NCI-H69 (cell line): Measurements from ENCODE around the gene KRT75.

Source experiments
- DNase-seq: peaks from one replicate; lab custom pipeline; 2025; lab: John Stamatoyannopoulos, UW

The KRT75 gene

GRCh38 chr12:52391618-52392002, 42.6 kb downstream of the KRT75 start:
- DNase-seq: peak; percentile 94

DNA sequence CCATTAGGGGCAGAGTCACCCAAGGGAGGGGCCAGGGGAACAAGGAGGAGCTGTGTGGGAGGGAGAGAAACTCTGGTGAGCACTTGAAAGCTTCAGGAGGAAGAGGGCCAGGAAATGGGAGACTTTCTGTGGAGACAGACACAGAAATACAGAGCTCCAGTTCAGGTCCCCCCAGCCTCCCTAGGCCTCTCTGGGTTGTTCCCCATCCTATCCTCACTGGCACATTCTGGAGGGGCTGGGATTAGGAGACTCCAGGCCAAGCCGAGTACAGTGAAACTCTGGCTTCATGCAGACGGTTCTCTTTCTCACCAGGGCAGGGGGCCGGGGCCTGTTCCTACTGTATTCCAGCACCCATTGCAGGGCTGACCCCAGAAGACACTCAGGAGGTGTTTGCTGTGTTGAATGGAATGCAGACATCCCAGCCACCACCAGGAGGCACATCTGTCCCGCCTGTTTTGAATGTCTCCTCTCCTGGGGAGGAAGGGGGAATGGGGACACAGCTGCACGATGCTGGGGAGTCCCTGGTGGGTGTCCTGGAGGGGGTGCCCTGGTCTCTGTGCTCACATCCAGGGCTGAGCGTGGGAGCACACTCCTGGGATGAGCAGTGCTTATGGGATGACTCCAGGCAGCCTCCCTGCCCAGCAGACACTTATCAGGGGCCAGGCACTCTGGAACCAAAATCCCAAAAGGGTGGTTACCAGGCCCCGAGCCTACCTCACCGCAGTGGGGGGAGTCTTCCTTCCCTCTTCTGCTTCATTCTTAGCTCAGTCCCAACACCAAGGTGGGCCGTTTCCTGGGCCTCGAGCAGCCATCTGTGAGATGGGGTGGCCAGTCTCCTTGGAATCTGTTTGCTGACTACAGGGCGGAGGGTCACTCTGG, 43.2 kb downstream of the KRT75 start:
- DNase-seq: peak; percentile 31

GRCh38 chr12:52389313-52390207, 44.6 kb downstream of the KRT75 start:
- DNase-seq: no peak

GRCh38 chr12:52387859-52388258, 46.3 kb downstream of the KRT75 start:
- DNase-seq: no peak

DNA sequence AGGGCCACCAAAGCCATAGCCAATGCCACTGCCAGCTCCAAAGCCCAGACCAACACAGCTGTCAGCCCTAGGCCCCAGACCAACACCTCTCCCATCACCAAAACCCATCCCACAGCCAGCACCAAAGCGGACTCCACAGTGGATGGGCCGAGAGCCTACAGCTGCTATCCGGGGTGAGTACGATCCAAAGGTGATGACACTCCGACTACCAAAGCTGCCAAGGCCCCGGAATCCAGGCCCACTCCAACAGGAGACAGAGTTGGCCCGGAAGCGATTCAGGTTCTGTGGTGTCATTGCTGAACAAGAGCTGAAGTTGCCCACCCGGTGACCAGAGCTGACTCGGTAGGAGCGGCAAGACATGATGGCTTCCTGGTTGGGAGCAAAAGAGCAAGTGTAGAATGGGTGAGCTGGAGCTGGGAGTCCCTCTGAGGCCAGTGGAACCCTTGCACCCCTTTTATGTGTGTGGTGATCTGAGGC, 48.9 kb downstream of the KRT75 start, which contains the start of gene KRT84:
TSS of gene KRT84 (minus strand) at position 427 of the 477 bp plus-strand sequence. CDS start at position 360, 67 bp downstream.
- no peak for DNase-seq

DNA sequence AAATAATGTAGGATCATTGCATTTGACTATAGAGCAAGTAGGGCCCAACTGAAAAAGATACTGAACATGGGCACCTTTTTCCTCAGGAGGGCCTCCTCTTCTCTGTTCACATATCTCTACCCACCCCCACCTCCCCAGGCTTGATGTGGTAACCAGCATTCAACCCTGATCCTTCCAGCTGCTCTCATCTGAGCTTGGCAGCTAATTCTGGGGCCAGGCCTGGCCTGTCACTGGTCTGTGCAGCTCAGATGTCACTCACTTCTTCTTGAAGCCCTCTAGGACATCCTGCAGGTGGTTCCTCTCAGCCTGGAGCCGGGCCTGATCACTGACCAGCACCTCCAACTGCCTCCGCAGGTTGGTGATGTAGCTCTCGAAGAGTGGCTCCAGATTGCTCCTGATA, 50.8 kb downstream of the KRT75 start:
- DNase-seq: no peak

- no peak for DNase-seq
Observed at GRCh38 chr12:52382854-52383253, 51.3 kb downstream of the KRT75 start.

GRCh38 chr12:52381206-52381605, 53.0 kb downstream of the KRT75 start:
- DNase-seq: no peak

DNA sequence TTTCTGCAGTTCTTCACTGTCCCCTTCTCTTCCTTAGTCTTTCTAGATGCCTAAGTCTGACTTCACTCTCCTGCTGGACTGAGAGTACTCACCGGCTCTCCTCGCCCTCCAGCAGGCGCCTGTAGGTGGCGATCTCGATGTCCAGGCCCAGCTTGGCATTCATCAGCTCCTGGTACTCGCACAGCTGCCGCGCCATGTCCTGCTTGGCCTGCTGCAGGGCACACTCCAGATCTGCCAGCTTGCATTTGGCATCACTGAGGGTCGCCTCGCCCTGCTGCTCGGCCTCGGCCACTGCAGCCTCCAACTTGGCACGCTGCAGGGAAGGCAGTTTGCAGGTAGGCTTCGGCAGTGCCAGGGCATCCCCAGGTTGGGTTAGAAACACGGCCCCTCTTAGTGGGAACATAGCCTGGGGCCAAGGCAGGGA, 53.9 kb downstream of the KRT75 start:
- DNase-seq: peak; percentile 69

DNA sequence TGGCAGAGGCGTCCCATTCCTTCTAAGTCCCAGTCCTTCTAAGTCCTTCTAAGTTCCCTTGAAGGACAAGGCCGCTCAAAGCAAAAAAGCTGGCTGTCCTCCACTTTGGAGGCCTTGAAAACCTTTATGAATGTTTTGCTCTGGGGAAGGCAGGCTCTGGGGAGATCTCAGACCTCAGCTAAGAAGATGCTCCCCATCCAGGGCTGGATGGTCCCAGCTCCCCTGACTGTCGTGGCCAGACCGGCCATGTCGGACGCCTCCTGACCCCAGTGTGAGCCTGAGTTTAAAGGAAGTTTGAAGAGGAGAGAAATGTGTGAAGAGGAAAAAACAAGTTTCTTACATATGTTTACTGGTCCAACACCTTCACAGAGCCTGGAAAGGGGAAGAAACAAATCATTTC, 54.6 kb downstream of the KRT75 start:
- no peak for DNase-seq

DNA sequence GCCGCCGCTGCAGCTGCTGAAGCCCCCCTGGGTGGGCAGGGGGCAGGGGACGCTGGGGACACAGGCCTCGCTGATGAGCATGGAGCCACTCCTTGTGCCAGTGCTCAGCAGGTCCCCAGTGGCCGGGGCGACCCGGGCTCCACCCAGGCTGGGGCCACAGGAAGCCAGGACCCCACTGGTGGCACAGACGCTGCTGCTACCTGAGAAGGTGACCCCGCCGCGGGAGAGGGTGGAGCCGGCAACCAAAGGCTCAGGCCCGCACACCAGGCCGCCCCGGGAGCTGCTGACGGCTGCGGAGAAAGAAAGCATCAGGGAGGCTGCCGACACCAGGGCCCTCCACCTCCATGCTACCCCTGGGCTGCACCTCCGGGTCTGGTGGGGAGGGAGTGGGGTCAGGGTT, 56.1 kb downstream of the KRT75 start:
- no peak for DNase-seq

GRCh38 chr12:52377266-52377665, 56.9 kb downstream of the KRT75 start:
- DNase-seq: no peak
